H54 (cell line): ENCODE results near the gene CNGB1.
"Not testable (repeated sequence)": the region's sequence is repeated elsewhere in the genome, so short reads cannot be mapped to it uniquely, and the experiment has no call there.

ENCODE experiments used
- DNase-seq: peaks from one replicate; pipeline ENCODE4 v3.0.0; 2011; ENCODE audit warnings: low spot score, mixed read lengths; ENCODE audit not compliant: insufficient read length
- FAIRE-seq: peaks from 3 replicates; lab custom pipeline; 2011; peaks lifted over from hg19 to GRCh38; lab: Jason Lieb, UNC
- POLR2A ChIP-seq: IDR thresholded peaks from 2 replicates; pipeline ENCODE4 v1.6.1; 2011; ENCODE audit warnings: low read depth, mild to moderate bottlenecking, low read length

CNGB1 gene

DNA sequence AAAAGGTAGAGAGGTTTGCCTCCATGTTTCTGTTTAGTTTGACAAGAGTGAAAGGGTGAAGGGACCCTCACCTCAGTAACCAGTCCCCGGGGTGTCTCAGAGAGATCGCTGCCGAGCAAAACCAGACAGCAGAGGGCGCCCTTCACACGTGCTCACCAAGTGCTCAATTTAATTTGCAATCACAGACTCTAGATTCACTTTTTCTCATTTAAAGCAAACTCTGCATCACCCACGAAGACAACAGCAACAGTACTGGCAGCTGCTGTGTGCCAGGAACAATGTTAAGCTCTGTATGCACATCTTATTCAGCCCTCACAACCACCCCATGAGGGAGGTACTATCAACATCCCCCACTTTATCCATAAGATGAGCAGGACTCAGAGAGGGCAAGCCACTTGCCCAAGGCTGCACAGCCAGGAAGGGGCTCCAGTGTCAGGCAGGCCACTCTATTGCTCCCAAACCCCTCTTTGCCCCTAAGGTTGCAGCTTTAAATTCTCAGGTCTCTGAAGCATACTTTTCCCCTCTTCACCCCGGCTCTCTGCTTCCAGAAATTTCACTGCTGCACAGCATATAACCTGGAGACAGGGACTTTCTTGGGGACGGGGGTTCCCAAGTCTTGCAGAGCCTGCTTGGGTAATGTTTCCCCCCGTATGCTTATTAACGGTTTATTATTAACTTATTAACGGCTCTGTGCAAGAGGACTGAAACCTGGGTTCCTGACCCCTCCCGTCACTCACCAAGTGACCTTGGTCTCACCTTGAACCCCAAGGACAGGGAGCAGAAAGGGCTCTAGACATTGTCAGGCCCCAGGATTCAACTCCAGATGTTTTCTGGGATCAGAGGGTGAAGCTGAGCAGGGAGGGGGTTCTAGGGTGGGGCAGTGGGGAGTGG is 70.9 kb downstream of the CNGB1 start:
- FAIRE-seq (no peak), DNase-seq (peak; percentile 50)
- no peak for TF ChIP-seq POLR2A

DNA sequence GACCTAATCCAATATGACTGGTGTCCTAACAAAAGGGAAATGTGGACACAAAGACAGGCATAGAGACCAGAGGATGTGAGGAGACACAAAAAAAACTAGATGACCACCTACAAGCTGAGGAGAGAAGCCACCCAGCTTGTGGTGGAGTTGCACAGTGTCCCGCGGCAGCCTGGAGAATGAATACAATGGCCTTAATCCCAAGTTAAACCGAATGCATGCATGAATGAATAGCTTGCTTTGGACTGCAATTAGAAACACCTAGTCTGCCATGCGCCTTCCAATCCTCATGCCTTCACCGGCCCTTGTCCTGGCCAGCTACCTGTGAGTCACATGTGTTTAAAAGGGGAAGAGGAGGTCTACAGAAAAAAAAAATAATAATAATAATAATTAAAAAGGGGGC is 72.0 kb downstream of the CNGB1 start:
- no peak for FAIRE-seq
- DNase-seq = no peak
- TF ChIP-seq POLR2A = no peak

DNA sequence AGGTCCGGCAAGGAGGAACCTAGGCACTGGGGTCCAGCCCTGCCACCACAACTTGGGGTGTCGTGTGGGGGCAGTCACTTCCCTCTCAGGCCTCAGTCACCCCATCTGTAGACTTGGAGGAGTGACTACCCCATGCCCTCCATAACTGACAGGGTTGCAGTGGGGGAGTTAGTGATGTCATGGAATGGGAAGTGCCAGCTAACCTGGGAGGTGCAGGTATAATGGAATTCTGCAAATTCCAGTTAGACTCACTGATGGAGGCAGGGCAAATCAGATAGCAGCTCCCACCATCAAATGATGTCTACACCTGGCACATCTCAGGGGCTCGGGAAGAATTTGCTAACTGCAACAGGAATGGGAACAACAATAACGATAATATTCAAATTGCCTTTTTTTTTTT is 72.9 kb downstream of the CNGB1 start:
- FAIRE-seq = no peak
- no peak for TF ChIP-seq POLR2A
- DNase-seq = no peak

DNA sequence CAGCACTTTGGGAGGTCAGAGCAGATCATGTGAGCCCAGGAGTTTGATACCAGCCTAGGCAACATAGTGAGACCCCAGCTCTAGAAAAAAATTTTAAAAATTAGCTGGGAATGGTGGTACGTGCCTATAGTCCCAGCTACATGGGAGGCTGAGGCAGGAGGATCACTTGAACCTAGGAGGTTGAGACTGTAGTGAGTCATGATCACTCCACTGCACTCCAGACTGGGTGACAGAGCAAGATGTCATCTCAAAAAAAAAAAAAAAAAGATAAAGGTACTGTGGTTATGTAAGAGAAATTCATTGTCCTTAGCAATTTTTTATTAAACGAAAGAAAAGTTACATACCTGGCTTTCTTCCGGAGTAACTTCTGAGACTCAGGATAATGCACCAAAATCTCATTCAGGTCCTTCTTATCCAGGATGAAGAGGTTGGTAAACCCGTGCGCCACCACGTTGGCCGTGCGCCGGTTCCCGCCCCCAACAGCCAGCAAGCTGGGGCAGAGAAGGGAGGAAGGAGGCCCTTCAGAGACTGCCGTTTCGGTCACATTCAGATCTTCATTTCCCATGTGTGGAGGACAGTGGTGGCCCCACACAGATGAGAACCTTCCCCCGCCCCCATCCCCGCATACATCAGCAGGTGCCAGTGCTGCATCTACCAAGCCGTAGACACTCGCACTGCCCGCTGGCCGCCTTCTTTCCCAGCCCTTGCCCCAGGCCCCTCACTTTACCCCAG is 73.7 kb downstream of the CNGB1 start:
- DNase-seq (no peak), FAIRE-seq (no peak)
- no peak for TF ChIP-seq POLR2A

DNA sequence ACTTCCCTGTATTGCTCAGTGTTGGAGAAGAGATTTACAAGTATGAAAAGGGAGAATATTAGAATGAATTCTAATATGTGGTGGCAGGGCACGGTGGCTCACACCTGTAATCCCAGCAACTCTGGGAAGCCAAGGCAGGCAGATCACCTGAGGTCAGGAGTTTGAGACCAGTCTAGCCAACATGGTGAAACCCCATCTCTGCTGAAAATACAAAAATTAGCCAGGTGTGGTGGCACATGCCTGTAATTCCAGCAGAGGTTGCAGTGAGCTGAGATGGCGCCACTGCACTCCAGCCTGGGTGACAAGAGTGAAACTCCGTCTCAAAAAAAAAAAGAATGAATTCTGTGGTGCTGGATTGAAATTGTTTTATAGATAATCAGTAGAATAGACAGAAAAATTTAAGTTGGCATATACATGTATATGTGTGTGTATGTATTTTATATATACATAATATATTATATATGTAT is 75.8 kb downstream of the CNGB1 start:
- not testable (repeated sequence) for DNase-seq, FAIRE-seq

DNA sequence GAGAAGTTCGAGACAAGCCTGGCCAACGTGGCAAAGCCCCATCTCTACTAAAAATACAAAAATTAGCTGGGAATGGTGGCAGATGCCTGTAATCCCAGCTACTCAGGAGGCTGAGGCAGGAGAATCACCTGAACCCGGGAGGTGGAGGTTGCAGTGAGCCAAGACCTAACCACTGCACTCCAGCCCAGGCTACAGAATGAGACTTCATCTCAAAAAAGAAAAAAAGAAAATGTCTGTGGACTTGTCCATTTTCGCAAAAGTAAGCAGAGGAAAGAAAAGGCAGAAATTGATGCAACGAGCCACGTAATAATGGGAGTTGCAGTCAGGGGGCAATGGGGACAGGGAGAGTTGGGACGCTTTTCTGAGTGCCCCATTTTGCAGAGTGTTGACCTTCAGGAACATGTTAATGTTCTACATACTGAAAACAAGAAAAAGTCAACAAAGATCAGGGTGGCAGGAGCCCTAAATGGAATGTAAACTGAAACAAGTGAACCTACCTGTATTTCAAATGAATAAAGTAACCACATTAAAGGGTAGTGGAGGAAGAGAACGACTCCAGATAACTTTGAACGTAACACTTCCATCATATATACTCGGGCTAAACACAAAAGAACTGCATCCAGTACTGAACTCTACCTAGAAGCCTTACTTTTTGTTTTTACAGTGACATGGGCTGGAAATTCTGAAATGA is 76.4 kb downstream of the CNGB1 start:
- TF ChIP-seq POLR2A = no peak
- FAIRE-seq (no peak), DNase-seq (no peak)

DNA sequence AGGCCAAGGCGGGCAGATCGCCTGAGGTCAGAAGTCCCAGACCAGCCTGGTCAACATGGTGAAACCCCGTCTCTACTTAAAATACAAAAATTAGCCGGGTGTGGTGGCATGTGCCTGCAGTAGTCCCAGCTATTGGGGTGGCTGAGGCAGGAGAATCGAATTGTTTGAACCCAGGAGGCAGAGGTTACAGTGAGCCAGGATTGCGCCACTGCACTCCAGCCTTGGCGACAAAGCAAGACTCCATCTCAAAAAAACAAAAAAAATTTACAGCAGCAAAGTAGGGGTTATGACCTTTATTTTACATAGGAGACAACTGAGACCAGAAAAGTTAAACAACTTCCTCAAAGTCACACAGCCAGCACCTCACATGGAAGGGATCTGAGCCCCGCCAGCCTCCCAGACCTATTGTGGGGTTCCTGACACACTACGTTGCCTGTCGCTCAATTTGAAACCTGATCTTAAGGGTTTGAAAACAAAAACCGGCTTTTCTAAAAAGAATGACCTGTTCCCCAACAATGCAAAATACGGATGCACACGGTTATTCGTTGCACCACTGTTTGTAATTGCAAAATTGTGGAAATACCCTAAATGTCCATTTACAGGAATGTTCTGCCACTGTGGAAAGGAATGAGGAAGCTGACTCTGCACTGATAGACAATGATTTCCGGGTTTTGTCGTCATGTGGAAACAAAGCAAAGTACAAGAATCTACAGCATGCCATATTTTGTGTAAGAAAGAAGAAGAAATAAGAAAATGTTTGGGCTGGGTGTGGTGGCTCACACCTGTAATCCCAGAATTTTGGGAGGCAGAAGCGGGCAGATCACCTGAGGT is 77.2 kb downstream of the CNGB1 start:
- TF ChIP-seq POLR2A = no peak
- no peak for FAIRE-seq
- peak; percentile 53 for DNase-seq

DNA sequence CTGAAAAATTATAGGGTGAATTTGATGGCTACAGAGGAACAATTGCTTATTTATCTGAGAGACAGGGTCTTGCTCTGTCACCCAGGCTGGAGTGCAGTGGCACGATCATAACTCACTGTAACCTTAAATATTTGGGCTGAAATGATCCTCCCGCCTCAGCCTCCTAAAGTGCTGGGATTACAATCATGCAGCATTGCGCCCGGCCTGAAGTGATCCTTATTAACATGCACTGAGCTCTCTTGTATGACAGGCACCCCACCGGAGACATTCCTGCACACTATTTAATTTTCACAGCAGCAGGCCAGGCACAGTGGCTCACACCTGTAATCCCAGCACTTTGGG is 77.7 kb downstream of the CNGB1 start:
- DNase-seq (no peak), FAIRE-seq (no peak)
- no peak for TF ChIP-seq POLR2A

DNA sequence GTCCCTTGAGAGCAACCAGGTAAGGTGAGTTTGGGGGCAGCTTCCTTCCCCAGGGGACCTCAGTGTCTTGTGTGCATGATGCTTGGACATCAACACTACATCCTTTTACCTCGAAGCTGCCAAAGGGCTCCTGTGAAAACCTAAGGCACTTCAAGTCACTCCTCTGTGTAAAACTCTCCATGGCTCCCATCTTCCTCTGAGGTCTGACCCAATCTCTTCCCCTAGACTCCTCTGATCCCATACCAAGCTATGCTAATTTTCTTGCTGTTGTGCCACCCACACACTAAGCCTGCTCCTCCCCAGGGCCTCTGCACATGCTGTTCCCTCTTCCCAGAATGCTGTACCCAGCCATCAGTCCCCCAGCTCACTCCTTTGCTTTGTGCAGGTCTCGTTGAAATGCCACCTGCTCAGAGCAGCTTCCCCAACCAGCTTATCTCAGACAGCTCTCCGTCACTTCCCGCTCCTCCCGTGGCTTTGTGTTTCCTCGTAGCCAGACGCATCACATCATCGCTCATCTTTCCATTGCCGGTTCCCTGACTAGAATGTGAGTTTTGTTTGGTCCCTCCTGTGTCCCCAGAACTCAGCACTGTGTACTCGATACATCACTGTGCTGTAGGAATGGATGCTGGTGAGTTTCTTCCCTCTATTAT is 78.4 kb downstream of the CNGB1 start:
- FAIRE-seq (no peak), DNase-seq (no peak)
- TF ChIP-seq POLR2A = no peak

DNA sequence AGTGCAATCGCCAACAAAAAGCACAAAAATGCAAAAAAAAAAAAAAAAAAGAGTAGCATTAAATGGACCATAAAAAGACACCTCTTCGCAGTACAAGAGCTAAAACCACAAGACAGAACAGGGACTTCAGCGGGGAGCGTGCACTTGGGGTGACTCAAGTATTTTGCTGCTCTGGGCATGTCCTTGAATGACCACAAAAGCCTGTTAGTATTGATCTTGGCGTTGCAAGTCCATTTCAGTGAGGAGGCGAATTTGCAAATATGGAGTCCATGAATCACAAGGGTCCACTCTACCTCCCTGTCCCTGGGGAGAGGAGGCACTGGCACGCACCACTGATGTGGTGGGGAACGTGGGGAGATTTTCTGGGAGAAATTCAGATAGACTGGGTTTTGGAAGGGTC is 78.9 kb downstream of the CNGB1 start:
- peak; percentile 87 for FAIRE-seq
- DNase-seq = peak; percentile 74
- no peak for TF ChIP-seq POLR2A

DNA sequence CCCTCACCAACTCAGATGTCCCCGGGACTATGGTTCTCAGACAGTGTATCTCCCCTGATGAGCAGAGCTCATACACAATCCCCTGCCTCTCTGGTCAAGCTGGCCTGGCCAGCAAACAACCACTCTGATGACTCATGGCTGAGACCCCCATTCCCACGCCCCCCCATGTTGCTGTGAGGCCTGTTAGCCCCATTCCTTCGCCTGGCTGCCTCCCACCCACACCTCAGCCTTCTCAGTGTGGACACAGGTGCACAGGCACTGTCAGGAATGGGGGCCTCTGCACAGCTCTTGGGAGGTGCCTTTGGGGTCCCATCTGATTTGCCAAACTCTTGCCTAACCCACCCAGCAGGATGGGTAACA is 80.2 kb downstream of the CNGB1 start:
- no peak for FAIRE-seq
- TF ChIP-seq POLR2A = no peak

DNA sequence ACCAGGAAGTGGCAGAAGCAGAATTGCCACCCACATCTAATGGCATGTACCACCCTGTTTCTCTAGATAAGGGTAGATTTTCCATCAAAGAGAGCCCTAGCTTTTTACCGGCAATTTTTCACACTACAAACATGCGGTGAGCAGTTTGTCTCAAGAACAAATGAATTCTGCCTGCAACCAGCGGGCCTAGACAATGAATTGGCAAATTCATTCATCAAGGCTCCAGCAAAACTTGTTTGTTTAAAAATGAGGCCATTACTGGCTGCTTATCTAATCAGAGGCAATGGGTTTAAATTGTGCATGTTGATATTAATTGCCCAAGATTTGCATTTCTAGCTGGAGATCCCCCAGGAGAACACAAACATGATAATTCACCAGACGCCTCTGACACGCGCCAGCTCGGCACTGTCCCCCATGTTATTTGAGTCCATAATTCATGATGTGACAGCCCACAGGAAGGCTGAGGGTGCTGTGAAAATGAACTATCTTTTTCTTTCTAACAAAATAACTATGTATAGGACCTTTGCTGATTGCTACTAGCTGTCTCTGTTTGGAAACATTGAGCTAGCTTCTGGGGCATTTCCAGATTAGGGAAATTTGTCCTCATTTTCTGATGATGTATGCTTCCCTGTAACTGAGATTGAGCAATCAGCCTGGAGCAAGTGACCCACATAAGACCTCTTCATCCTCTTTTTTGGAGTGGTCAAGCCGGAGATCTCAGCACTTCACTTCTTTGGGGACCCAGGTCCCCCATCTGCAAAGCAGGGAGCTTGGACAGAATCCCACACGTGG is 80.8 kb downstream of the CNGB1 start:
- FAIRE-seq (no peak), DNase-seq (no peak)
- TF ChIP-seq POLR2A = no peak

More for the DNA sequence above, 80.2 kb downstream of the CNGB1 start:
- DNase-seq = no peak
